GM21529 (cell line): ENCODE measurements around the gene GPC5.
"Not testable (repeated sequence)": the region's sequence is repeated elsewhere in the genome, so short reads cannot be mapped to it uniquely, and the experiment has no call there.

Experiments used
- ATAC-seq: cut with Tn5 transposase; IDR thresholded peaks from one replicate; pipeline ENCODE4 v1.9.1; 2021; ENCODE audit not compliant: unreplicated experiment

GPC5 gene

DNA sequence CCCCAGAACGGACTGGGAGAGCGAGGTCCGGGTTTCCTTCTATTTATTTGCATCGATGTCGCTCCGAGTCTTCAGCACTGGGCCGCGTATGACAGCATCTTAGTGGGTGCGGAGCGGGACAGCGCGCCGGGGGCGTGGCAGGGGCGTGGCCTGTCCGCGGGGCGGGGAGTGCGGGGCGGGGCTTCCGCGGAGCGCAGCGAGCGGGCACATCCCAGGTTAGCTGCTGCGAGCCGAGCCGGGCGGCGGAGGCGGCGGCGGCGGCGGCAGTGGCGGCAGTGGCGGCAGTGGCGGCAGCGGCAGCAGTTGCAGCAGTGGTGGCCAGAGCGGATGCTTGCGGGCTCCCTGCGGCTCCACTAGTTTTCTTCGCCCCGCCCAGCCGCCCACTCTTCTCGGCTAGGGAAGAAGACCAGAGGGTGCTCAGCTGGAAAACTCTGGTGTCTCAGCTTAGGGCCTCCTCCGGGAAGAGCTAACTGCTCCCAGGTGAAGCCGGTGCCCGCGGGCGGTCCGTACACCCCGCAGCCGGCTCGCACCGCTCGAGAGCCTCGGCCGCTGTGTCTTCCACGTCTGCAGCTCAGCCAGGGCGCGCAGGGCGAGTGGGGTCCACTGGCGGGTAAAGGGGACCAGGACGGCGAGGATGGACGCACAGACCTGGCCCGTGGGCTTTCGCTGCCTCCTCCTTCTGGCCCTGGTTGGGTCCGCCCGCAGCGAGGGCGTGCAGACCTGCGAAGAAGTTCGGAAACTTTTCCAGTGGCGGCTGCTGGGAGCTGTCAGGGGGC lies at the start of gene GPC5:
TSS of gene GPC5 (plus strand) at position 209 of the 776 bp plus-strand sequence.
- ATAC-seq = peak; percentile 96

DNA sequence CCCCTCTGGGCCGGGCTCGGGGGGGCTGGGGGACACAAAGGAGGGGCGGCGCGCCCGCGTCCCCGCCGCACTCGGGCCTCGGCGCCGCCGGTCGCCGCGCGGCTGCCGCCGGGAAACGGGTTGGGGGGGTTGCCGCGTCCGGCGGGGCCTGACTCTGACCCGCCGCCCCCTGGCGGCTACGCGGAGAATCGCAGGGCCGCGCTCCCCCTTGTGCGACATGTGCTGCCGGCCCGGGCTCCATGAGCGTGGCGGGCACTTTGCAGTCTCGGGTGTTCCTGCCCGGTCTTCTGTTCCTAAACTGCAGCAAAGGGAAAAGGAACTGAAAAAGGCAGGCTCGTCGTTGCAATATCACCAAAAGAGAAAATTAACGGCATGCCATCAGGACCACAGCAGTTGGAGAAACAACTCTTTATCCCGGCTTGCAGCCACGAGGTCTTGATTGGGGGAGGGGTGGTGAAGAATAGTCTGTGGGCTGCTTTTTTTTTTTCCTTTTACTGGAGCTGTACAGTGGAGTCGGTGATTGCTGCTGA lies 49.5 kb upstream of the GPC5 start:
- ATAC-seq = peak; percentile 48

GRCh38 chr13:91349992-91350911 lies 48.2 kb upstream of the GPC5 start:
- no peak for ATAC-seq

DNA sequence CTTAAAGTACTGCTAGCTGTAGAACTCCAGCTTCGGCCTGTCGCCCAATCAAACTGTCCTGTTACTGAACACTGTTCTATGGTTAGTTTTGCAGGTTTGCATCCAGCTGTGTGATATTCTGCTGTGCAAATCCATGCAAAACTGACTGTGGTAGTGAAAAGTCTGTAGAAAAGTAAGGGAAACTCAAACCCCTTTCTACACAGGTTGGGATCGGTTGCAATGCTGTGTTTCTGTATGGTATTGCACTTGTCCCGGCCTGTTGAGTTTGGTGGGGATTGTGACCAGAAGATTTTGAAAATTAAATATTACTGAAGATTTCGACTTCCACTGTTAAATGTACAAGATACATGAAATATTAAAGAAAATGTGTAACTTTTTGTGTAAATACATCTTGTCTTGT lies 47.3 kb upstream of the GPC5 start:
- ATAC-seq = no peak

- ATAC-seq = no peak
These were observed 46.4 kb upstream of the GPC5 start for GRCh38 chr13:91351980-91352379.

- ATAC-seq = not testable (repeated sequence)
These were observed 45.5 kb upstream of the GPC5 start for GRCh38 chr13:91352891-91353290.

DNA sequence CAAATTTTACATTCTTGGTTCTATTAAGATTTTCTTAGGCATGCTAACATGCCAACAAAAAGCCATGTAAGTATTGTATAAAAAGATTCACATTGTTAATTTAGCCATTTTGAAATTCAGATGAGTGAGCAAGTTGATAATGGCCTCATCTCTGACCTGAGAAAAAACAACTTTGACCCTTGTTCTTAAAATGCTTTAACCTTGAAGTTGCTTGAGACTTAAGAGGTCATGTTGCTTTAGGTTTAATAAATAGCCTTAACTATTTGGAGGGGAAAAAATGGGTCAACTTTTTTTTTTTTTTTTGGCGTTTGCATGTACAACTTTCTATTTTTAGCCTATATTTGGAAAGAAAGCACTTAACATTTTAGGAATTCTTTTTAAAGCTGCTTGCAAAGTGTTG lies 44.9 kb upstream of the GPC5 start:
- no peak for ATAC-seq

- no peak for ATAC-seq
These were observed 43.2 kb upstream of the GPC5 start for GRCh38 chr13:91355099-91355825.

DNA sequence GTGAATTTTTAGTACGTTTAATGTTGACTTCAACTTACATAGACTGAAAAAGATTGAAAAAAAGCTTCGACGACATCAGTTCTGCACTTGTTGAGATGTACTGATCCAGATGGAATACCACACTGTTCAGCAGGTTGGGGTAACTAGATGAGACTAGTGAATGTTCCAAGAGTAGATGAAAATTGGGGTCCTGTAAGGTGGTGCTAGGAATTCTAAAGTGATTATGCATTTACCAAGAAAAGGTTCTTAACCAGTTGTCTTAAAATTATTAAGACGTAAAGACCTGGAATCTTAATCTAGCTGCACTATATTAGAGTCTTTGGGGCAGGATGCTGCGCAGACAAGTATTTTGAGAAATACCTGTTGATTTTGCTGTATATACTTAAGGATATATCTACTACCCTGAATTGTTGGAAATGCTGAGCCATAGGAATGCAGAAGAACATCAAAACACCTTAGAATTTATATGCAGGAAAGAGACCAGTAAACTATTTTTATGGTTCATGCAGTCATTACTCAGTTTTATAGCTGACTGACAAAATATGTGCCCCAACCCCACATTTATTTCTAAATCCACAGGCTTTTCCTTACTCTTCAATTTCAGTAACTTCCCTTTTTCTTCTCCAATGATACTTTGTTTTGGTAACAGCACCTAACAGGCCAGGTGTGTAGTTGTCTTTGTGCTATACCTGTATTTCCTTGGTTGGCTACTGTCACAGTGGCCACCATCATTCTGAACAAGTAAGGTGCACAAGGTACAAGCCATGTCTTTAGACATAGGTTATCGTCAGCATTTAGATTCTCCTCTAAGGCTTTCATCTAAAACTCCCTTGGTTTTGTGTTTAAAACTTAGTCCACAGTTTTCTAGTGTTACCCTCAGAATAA lies 42.4 kb upstream of the GPC5 start:
- ATAC-seq = no peak

DNA sequence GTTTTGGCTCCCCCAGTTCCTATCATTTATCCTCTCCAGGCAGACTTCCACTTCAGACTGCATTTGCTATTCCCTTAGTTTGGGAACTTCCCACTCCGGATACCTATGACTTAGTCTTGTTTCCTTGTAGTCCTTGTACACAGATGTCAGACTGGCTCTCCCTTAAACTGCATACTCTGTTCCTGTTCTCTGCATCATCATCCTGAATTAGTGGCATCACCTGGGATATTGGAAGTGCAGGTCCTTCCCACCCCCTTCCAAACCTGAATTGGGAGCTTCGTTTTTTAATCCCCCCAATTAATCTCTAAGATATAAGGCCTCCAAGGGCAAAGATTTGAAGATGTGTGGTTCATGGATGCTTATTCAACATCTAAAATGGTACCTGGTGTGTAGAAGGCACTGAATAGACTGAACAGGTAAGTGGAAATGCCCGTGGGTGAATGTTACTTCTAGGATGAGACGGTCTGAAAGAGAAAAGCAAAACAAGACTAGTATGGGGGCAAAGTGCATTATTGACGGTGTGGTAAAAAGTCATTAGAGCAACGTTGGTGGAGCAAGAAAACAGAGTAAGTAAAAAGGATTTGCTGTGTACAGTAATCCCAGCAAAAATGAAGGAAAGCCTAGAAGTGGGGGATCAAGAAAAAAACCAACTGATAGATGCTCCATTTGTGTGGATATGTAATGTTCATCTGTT lies 41.4 kb upstream of the GPC5 start:
- ATAC-seq = no peak

- ATAC-seq = no peak
These were observed 40.6 kb upstream of the GPC5 start for GRCh38 chr13:91357613-91358386.

DNA sequence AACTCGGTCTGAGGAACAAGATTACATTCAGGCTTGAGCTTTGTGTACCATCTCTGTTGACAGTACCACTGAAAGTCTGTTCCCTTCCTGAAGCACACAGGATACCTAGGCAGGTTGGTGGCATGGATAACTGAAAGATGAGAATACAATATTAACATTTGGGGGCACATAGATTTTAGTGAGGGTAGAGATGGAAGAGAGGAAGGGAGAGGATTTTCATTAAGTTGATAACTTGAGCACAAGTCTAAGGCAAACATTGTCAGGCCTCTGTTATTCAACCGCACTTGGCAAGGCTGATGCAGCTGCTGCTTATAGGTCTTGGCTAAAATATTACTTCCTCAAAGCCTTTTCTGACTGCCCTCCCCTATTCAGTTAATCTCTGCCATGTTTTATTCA lies 40.0 kb upstream of the GPC5 start:
- peak; percentile 38 for ATAC-seq

- ATAC-seq = no peak
These were observed 39.3 kb upstream of the GPC5 start for GRCh38 chr13:91359111-91359510.

- ATAC-seq = no peak
These were observed 38.8 kb upstream of the GPC5 start for GRCh38 chr13:91359631-91360030.

DNA sequence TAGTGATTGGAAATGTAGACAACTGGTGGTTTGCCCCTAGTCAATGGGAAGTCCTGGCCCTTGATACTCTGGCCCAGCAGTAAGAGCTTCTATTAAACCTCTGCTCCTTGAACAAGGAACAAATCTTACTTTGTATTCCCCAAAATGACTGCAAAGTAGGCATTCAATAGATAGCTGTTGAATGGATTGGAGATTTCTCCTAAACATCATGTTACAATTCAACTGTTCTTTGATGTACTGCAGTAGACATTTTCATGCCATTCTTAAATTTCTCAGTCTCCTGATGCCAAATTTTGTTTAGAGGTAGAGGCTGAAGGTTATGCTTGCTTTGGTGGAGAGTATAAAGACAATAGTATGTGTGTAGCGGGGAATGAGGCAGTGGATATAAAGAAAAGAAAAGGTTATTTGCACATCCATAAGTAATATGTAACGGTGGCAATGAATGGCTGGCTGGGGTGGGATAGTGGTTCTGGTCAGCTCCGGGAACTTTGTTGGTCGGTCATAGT lies 38.1 kb upstream of the GPC5 start:
- ATAC-seq = no peak

DNA sequence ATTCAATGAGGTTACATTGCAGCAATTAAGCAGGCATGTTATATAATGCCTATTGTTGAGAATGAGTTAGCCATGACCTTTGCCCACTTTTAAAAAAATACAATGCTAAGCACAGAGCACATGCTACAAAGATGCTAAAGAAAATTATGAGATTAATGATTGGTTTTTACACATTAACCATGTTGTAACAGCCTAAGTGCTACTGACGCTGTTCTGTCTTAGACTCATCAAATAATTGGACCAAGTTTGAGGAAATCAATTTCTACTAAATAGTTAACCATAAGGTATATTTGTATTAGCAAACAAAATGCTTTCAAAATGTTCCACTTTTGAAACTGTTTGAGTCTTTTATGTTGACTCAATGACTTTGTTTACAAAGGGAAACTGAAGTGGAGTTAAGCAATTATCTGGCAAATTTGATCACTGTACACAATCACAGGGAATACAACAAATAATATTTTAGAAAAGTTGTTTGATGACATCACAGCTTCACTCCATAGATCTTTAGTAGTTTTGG lies 36.6 kb upstream of the GPC5 start:
- ATAC-seq = no peak

DNA sequence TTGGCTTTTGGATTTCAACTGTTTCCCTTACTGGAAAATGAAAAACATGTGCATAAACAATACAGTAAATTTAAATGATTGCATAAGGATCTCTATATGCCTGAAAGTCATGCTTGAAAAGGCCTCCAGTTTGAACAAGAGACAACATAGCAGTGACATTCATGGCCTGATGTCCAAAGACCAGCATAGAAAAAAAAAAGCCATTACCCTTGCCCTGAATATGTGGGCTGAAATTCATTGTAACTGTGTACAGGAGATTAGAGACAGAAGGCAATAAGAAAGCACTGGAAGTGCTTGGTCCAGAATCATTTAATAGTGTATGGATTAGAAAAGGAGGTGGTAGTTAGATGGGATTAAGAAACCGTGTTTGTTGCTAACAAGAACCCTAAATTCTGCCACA lies 35.5 kb upstream of the GPC5 start:
- ATAC-seq = no peak

GRCh38 chr13:91368101-91368500 lies 30.3 kb upstream of the GPC5 start:
- ATAC-seq = no peak
